Mammary epithelial cell (primary cell): ENCODE results near the gene GRM4.

Source experiments
- CTCF ChIP-seq, 2 donors: IDR thresholded peaks in 1 of 2; conservative IDR thresholded peaks in 1 of 2; 2 replicates each; pipeline ENCODE4 v1.5.1; 2011 to 2012; ENCODE audit warnings: inconsistent platforms in 2 of 2, low read length in 2 of 2, mild to moderate bottlenecking in 2 of 2, control low read depth in 1 of 2, low read depth in 1 of 2; ENCODE audit not compliant: insufficient read depth in 1 of 2; ENCODE audit errors: extremely low read depth in 1 of 2
- EZH2 ChIP-seq: IDR thresholded peaks from 2 replicates; pipeline ENCODE4 v1.6.1; 2012; ENCODE audit warnings: low read length, inconsistent platforms, borderline replicate concordance

- no peak for TF ChIP-seq CTCF (conservative IDR thresholded peaks at IDR 0.05 in 1 of 2, IDR thresholded peaks at IDR 0.05 in 1 of 2; ENCODE audit: extremely low read depth in 1 of 2, insufficient read depth in 1 of 2, low read depth in 1 of 2, low read length in 2 of 2)
- no peak for TF ChIP-seq EZH2
Measured at GRCh38 chr6:34072727-34073126, 73.2 kb downstream of the GRM4 start.
